OCI-LY3 (cell line): Measurements from ENCODE around the gene CYSTM1.

Experiments used
- EZH2phosphoT487 ChIP-seq: fragments of 200-600 bp; shearing (Covaris generic); IDR thresholded peaks from 2 replicates; pipeline ENCODE4 v1.6.1; 2018; ENCODE audit warnings: antibody characterized with exemption, mixed run types, low read depth
- TF ChIP-seq, protein P1 (sequence below): fragments of 200-600, 300-600 bp; sonication (generic); IDR thresholded peaks from 2 replicates; pipeline ENCODE4 v1.5.1; 2014; ENCODE audit warnings: antibody characterized with exemption, low read length, low read depth

DNA sequence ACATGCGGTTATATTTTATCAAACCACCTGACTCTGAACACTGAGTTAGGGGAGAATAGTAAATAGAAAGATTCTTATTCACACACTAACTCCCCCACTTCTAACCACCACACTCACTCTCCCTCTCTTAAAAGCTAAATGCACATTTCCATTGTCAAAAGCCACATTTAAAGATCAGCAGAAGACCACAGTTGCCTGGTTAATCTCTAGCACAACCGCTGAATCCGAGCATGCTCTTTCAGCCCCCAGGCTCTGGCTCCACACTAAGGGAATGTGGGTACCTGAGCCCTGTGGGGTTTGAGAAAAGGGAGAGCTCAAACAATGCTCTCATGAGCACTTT lies 92.2 kb downstream of the CYSTM1 start:
- TF ChIP-seq, protein P1, sequence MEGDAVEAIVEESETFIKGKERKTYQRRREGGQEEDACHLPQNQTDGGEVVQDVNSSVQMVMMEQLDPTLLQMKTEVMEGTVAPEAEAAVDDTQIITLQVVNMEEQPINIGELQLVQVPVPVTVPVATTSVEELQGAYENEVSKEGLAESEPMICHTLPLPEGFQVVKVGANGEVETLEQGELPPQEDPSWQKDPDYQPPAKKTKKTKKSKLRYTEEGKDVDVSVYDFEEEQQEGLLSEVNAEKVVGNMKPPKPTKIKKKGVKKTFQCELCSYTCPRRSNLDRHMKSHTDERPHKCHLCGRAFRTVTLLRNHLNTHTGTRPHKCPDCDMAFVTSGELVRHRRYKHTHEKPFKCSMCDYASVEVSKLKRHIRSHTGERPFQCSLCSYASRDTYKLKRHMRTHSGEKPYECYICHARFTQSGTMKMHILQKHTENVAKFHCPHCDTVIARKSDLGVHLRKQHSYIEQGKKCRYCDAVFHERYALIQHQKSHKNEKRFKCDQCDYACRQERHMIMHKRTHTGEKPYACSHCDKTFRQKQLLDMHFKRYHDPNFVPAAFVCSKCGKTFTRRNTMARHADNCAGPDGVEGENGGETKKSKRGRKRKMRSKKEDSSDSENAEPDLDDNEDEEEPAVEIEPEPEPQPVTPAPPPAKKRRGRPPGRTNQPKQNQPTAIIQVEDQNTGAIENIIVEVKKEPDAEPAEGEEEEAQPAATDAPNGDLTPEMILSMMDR: no peak
- TF ChIP-seq EZH2phosphoT487: no peak
